GM23248 (cell line): ENCODE data around the gene MZB1. TPM values are rescaled to one million over a fixed set of nuclear protein-coding genes. Genes with fewer than 3 reads are reported as not detected.

Experiments used
- DNase-seq: peaks from one replicate; pipeline ENCODE4 v3.0.0-alpha.2; 2015
- H2AFZ ChIP-seq: fragments of 200-600 bp; sonication (generic); 2 replicates; pipeline ENCODE4 v1.6.1; 2016; ENCODE audit warnings: antibody characterized with exemption
- H3F3A ChIP-seq: fragments of 200-600 bp; sonication (generic); 2 replicates; pipeline ENCODE4 v1.6.1; 2016; ENCODE audit warnings: mild to moderate bottlenecking, antibody characterized with exemption, mixed run types; ENCODE audit not compliant: insufficient read depth
- H3K27ac ChIP-seq: fragments of 200-600 bp; sonication (generic); 2 replicates; pipeline ENCODE4 v1.5.1; 2016; ENCODE audit warnings: mild to moderate bottlenecking
- H3K27me3 ChIP-seq: fragments of 200-600 bp; sonication (generic); replicated peaks from 2 replicates; pipeline ENCODE4 v1.6.1; 2016; ENCODE audit warnings: mild to moderate bottlenecking; ENCODE audit not compliant: insufficient read depth
- H3K36me3 ChIP-seq: fragments of 200-600 bp; sonication (generic); 2 replicates; pipeline ENCODE4 v1.6.1; 2016; ENCODE audit warnings: low read depth, mild to moderate bottlenecking
- H3K4me1 ChIP-seq: fragments of 200-600 bp; sonication (generic); 2 replicates; pipeline ENCODE4 v1.6.1; 2016; ENCODE audit warnings: mild to moderate bottlenecking; ENCODE audit not compliant: insufficient read depth
- H3K4me2 ChIP-seq: fragments of 200-600 bp; sonication (generic); one replicate; pipeline ENCODE4 v1.6.1; 2016; ENCODE audit warnings: mild to moderate bottlenecking; ENCODE audit not compliant: unreplicated experiment
- H3K4me3 ChIP-seq: fragments of 200-600 bp; sonication (generic); 2 replicates; pipeline ENCODE4 v1.5.1; 2016; ENCODE audit warnings: mild to moderate bottlenecking
- H3K79me2 ChIP-seq: fragments of 200-600 bp; sonication (generic); 2 replicates; pipeline ENCODE4 v1.6.1; 2016; ENCODE audit warnings: mild to moderate bottlenecking; ENCODE audit not compliant: insufficient read depth
- H3K9ac ChIP-seq: fragments of 200-600 bp; sonication (generic); 2 replicates; pipeline ENCODE4 v1.6.1; 2016; ENCODE audit warnings: mild to moderate bottlenecking
- H3K9me2 ChIP-seq: fragments of 200-600 bp; sonication (generic); 2 replicates; pipeline ENCODE4 v1.6.1; 2016; ENCODE audit warnings: mixed run types, mild to moderate bottlenecking, moderate library complexity; ENCODE audit not compliant: insufficient read depth
- H3K9me3 ChIP-seq: fragments of 200-600 bp; sonication (generic); one replicate; pipeline ENCODE4 v1.6.1; 2017; ENCODE audit warnings: low read depth
- H4K20me1 ChIP-seq: fragments of 200-600 bp; sonication (generic); 2 replicates; pipeline ENCODE4 v1.6.0; 2016; ENCODE audit not compliant: insufficient read depth
- EZH2 ChIP-seq: fragments of 200-600 bp; sonication (generic); IDR thresholded peaks from 2 replicates; pipeline ENCODE4 v1.6.1; 2018; ENCODE audit warnings: antibody characterized with exemption, mild to moderate bottlenecking; ENCODE audit not compliant: insufficient read depth, poor library complexity, severe bottlenecking
- EZH2phosphoT487 ChIP-seq: fragments of 200-600 bp; sonication (generic); IDR thresholded peaks from 2 replicates; pipeline ENCODE4 v1.6.1; 2018; ENCODE audit warnings: antibody characterized with exemption, moderate library complexity, mild to moderate bottlenecking, low read depth; ENCODE audit not compliant: insufficient read depth
- WGBS, 2 experiments: methylation state at CpG; one replicate each; pipeline ENCODE4 v1.1.6; 2015 to 2017; ENCODE audit warnings: low lambda C conversion rate in 2 of 2, low coverage in 1 of 2; ENCODE audit errors: missing lambda C conversion rate in 2 of 2; 5-methylcytosine and 5-hydroxymethylcytosine counted together
- in situ Hi-C: fragments of 300-500 bp; cut with MboI; formaldehyde crosslinking; loops from 2 replicates; pipeline ENCODE4 v1.15.0; 2020
- polyA plus RNA-seq: library from polyadenylated mRNA; unstranded; fragments of >200 nt; fragmentation: Nextera tagmentation; extraction: Ambion mirVana; gene quantifications from 2 replicates; pipeline ENCODE4 v1.2.1, GENCODE V29; 2016
- total RNA-seq: library from RNA; depleted of rRNA; stranded (reverse); fragments of >200 nt; shearing (Covaris generic); gene quantifications from 2 replicates; pipeline ENCODE4 v1.2.3, GENCODE V29; 2014

Gene MZB1
- total and polyA plus RNA-seq, 2 experiments from 2014 or later = not detected

- 0 to 1% methylated on average over 36 to 41 of the region's 41 CpGs for WGBS, 2 experiments
- no peaks in the 10 kb centered on the region for H4K20me1 ChIP-seq
- peaks cover 7% of the 10 kb centered on the region; the same call in 1 of the 2 replicates for H3F3A ChIP-seq
- peaks cover 10% of the 10 kb centered on the region for H3K4me1 ChIP-seq
- peak within 1 kb of the TSS; percentile 91 for H3K4me2 ChIP-seq
- H3K9me2 ChIP-seq = no peaks in the 10 kb centered on the region
- no peaks in the 10 kb centered on the region for H3K27me3 ChIP-seq
- H2AFZ ChIP-seq = peak within 1 kb of the TSS; percentile 97
- no peaks in the 10 kb centered on the region for H3K36me3 ChIP-seq
- no peaks in the 10 kb centered on the region for H3K9me3 ChIP-seq
- H3K4me3 ChIP-seq = peak within 1 kb of the TSS; percentile 76
- peak; percentile 99 for DNase-seq
- TF ChIP-seq EZH2phosphoT487 (no peak), EZH2 (no peak)
- in situ Hi-C loops = no loop called here
- peak within 1 kb of the TSS; percentile 90 for H3K27ac ChIP-seq
- no peaks in the 10 kb centered on the region for H3K79me2 ChIP-seq
- H3K9ac ChIP-seq = peak within 1 kb of the TSS; percentile 82
These were observed 14.2 kb upstream of the MZB1 start, which contains the start of gene SPATA24 for GRCh38 chr5:139403787-139404483. SPATA24 (minus strand) TSS chr5:139404089; CDS start chr5:139404060, 29 bp downstream.

- Histone ChIP-seq H3K4me2 (peak overlapping the region; percentile 91), H3F3A (peaks cover 7% of the 10 kb centered on the region; the same call in 1 of the 2 replicates), H3K9me2 (no peaks in the 10 kb centered on the region), H3K36me3 (no peaks in the 10 kb centered on the region), H2AFZ (peak overlapping the region; percentile 97), H3K27ac (peak overlapping the region; percentile 90), H3K4me3 (peak overlapping the region; percentile 76), H4K20me1 (no peaks in the 10 kb centered on the region), H3K79me2 (no peaks in the 10 kb centered on the region), H3K9me3 (no peaks in the 10 kb centered on the region), H3K27me3 (no peaks in the 10 kb centered on the region), H3K9ac (peak overlapping the region; percentile 82), H3K4me1 (peaks cover 10% of the 10 kb centered on the region)
- DNase-seq = no peak
- in situ Hi-C loops = no loop called here
- no peak for TF ChIP-seq EZH2phosphoT487
- TF ChIP-seq EZH2 = no peak
- 25 to 27% methylated on average over 7 of the region's 7 CpGs for WGBS, 2 experiments
These were observed 13.7 kb upstream of the MZB1 start for GRCh38 chr5:139403418-139403786.

- in situ Hi-C loops = no loop called here
- Histone ChIP-seq H3K27me3 (no peaks in the 10 kb centered on the region), H3K4me3 (no peak overlapping the region), H2AFZ (no peak overlapping the region), H3F3A (peaks cover 7% of the 10 kb centered on the region; the same call in 1 of the 2 replicates), H3K79me2 (no peaks in the 10 kb centered on the region), H3K9ac (no peak overlapping the region), H4K20me1 (no peaks in the 10 kb centered on the region), H3K4me1 (peaks cover 10% of the 10 kb centered on the region), H3K9me2 (no peaks in the 10 kb centered on the region), H3K4me2 (no peak overlapping the region), H3K36me3 (no peaks in the 10 kb centered on the region), H3K27ac (0 out of 2 replicates have a peak overlapping the region, but pooled peaks have one; percentile 90), H3K9me3 (no peaks in the 10 kb centered on the region)
- 81 to 83% methylated on average over 7 of the region's 7 CpGs for WGBS, 2 experiments
- no peak for TF ChIP-seq EZH2phosphoT487
- TF ChIP-seq EZH2 = no peak
- DNase-seq = peak; percentile 28
These were observed 12.9 kb upstream of the MZB1 start for GRCh38 chr5:139402561-139403158.

DNA sequence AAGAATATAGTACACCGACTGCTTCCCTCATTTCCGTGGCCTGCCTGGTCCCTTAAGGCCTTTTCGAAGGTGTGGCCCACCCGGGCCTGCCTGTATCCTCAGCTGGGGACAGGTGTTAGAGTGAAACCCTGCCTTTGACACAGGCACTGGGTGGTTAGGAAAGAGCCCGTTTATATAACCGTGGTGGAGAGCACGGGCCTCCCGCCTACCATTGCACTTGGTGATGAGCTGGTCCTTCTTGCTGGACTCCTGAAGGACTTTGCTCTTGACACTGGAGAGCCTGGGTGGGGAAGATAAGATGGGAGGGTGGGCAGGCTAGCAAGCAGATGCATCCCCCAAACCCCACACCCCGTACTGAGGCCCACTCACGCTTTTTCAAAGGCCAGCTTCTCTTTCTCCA, 11.8 kb upstream of the MZB1 start:
- WGBS, 2 experiments = 80 to 83% methylated on average over 10 of the region's 10 CpGs
- no peaks in the 10 kb centered on the region for H3K27me3 ChIP-seq
- no peak overlapping the region for H3K4me2 ChIP-seq
- TF ChIP-seq EZH2phosphoT487 (no peak), EZH2 (no peak)
- no peaks in the 10 kb centered on the region for H3K9me2 ChIP-seq
- H3K36me3 ChIP-seq = no peaks in the 10 kb centered on the region
- no peak overlapping the region for H3K27ac ChIP-seq
- no peak overlapping the region for H3K4me3 ChIP-seq
- H3F3A ChIP-seq = peaks cover 7% of the 10 kb centered on the region; the same call in 1 of the 2 replicates
- in situ Hi-C loops = no loop called here
- H3K4me1 ChIP-seq = peaks cover 10% of the 10 kb centered on the region
- no peak overlapping the region for H2AFZ ChIP-seq
- H3K9me3 ChIP-seq = no peaks in the 10 kb centered on the region
- no peak overlapping the region for H3K9ac ChIP-seq
- no peaks in the 10 kb centered on the region for H4K20me1 ChIP-seq
- H3K79me2 ChIP-seq = no peaks in the 10 kb centered on the region
- DNase-seq = no peak
